Duodenal mucosa (tissue), 2 donors: Measurements from ENCODE around the gene SERAC1.
"Not testable (repeated sequence)": the region's sequence is repeated elsewhere in the genome, so short reads cannot be mapped to it uniquely, and the experiment has no call there.

Source experiments
- H3K27ac ChIP-seq: one replicate; pipeline ENCODE4 v1.7.0; 2013; ENCODE audit warnings: low read depth, low read length
- H3K27me3 ChIP-seq, 2 donors: one replicate each; pipeline ENCODE4 v1.7.0; 2013; ENCODE audit warnings: low read length in 2 of 2, control low read depth in 1 of 2; ENCODE audit not compliant: insufficient read depth in 2 of 2, control insufficient read depth in 1 of 2
- H3K36me3 ChIP-seq, 2 donors: one replicate each; pipeline ENCODE4 v1.7.0; 2013; ENCODE audit warnings: low read length in 2 of 2, control low read depth in 1 of 2; ENCODE audit not compliant: insufficient read depth in 2 of 2, control insufficient read depth in 1 of 2
- H3K4me1 ChIP-seq, 2 donors: one replicate each; pipeline ENCODE4 v1.7.0; 2013; ENCODE audit warnings: low read length in 2 of 2, control low read depth in 1 of 2; ENCODE audit not compliant: insufficient read depth in 2 of 2, control insufficient read depth in 1 of 2
- H3K4me3 ChIP-seq, 2 donors: one replicate each; pipeline ENCODE4 v1.7.0; 2013; ENCODE audit warnings: low read length in 2 of 2, low read depth in 1 of 2
- H3K9ac ChIP-seq, 2 donors: one replicate each; pipeline ENCODE4 v1.7.0; 2013; ENCODE audit warnings: low read length in 2 of 2, low read depth in 1 of 2
- H3K9me3 ChIP-seq, 2 donors: one replicate each; pipeline ENCODE4 v1.7.0; 2013; ENCODE audit warnings: low read length in 2 of 2, control low read depth in 1 of 2; ENCODE audit not compliant: control insufficient read depth in 1 of 2

Gene SERAC1

DNA sequence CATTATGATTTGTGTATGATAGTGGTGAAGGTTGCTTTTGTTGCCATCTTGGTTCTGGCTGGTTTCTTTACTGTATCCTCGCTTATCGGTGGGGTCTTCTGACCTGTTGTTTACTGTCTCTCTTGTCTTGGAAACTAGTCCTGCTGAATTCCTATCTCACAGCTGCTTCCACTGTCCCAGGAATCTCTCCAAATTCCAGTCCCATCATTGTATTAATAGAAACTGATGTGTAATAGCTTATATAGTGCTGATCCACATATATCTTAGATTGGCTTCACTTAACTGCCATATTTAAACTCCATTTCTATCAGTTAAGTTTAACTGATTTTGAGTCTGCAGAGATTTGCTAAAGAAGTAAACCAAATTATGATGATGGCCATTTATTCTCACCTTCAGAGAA is 6.0 kb upstream of the SERAC1 start:
- no peaks in the 10 kb centered on the region for H3K9me3 ChIP-seq
- no peak overlapping the region for H3K4me3 ChIP-seq
- no peak overlapping the region for H3K27ac ChIP-seq
- H3K27me3 ChIP-seq: no peaks in the 10 kb centered on the region
- H3K4me1 ChIP-seq: no peaks in the 10 kb centered on the region
- no peak overlapping the region for H3K9ac ChIP-seq
- no peaks in the 10 kb centered on the region for H3K36me3 ChIP-seq

GRCh38 chr6:158172001-158172400 is 3.9 kb upstream of the SERAC1 start:
- Histone ChIP-seq H3K4me1 (no peaks in the 10 kb centered on the region), H3K36me3 (no peaks in the 10 kb centered on the region), H3K9me3 (no peaks in the 10 kb centered on the region), H3K4me3 (no peak overlapping the region), H3K27ac (no peak overlapping the region), H3K9ac (no peak overlapping the region), H3K27me3 (no peaks in the 10 kb centered on the region)

GRCh38 chr6:158170656-158171081 is 2.6 kb upstream of the SERAC1 start:
- Histone ChIP-seq H3K27me3 (no peaks in the 10 kb centered on the region), H3K4me1 (no peaks in the 10 kb centered on the region), H3K27ac (no peak overlapping the region), H3K36me3 (no peaks in the 10 kb centered on the region), H3K9ac (no peak overlapping the region), H3K4me3 (no peak overlapping the region), H3K9me3 (no peaks in the 10 kb centered on the region)

DNA sequence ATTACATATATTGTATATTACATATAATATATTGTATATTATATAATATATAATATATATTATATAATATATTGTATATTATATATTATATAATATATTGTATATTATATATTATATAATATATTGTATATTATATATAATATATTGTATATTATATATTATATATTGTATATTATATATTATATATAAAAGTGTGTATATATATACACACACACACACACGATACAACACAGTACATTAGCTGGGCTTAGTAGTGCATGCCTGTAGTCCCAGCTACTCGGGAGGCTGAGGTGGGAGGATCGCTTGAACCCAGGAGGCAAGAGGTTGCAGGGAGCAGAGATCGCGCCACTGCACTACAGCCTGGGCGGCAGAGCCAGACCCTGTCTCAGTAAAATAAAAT is 1.6 kb upstream of the SERAC1 start:
- not testable (repeated sequence) for H3K4me3 ChIP-seq

DNA sequence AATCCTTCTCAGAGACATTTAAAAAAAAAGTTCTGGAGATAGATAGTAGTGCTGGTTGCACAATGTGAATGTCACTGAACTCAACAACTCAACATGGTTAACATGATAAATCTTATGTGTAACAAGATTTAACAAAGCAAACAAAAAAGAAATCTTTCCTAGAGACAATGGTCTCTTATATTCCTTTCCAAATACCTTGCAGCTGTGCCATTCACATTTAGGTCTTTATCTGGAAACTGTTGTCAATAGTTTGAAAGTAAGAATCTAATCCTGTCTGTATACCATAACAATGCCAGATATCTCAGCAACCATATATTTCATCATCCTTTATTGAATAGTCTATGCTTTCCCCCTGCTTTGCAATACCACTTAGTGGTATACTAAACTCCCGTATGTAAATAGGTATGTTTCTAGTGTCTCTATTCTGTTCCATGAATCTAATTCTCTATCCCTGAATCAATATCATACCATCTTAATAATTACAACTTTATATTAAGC is 2.1 kb downstream of the SERAC1 start:
- no peak overlapping the region for H3K27ac ChIP-seq
- no peak overlapping the region for H3K9ac ChIP-seq
- H3K4me3 ChIP-seq: no peak overlapping the region
- no peaks in the 10 kb centered on the region for H3K36me3 ChIP-seq
- H3K27me3 ChIP-seq: no peaks in the 10 kb centered on the region
- no peaks in the 10 kb centered on the region for H3K9me3 ChIP-seq
- peaks cover 0 to 6% of the 10 kb centered on the region in 2 donors for H3K4me1 ChIP-seq

More for the DNA sequence above, 1.6 kb upstream of the SERAC1 start:
- not testable (repeated sequence) for H3K9me3 ChIP-seq, H3K27ac ChIP-seq, H3K36me3 ChIP-seq, H3K27me3 ChIP-seq, H3K4me1 ChIP-seq, H3K9ac ChIP-seq

- H3K4me3 ChIP-seq: no peak overlapping the region
- no peaks in the 10 kb centered on the region for H3K36me3 ChIP-seq
- peaks cover 0 to 6% of the 10 kb centered on the region in 2 donors for H3K4me1 ChIP-seq
- no peaks in the 10 kb centered on the region for H3K9me3 ChIP-seq
- no peak overlapping the region for H3K9ac ChIP-seq
- no peak overlapping the region for H3K27ac ChIP-seq
- no peaks in the 10 kb centered on the region for H3K27me3 ChIP-seq
Observed at GRCh38 chr6:158164579-158165170, 3.4 kb downstream of the SERAC1 start.

GRCh38 chr6:158161566-158162254 is 6.4 kb downstream of the SERAC1 start:
- H3K4me3 ChIP-seq: no peak overlapping the region
- no peaks in the 10 kb centered on the region for H3K27me3 ChIP-seq
- no peaks in the 10 kb centered on the region for H3K9me3 ChIP-seq
- no peak overlapping the region for H3K9ac ChIP-seq
- H3K4me1 ChIP-seq: peaks cover 0 to 6% of the 10 kb centered on the region in 2 donors
- H3K27ac ChIP-seq: no peak overlapping the region
- no peaks in the 10 kb centered on the region for H3K36me3 ChIP-seq

DNA sequence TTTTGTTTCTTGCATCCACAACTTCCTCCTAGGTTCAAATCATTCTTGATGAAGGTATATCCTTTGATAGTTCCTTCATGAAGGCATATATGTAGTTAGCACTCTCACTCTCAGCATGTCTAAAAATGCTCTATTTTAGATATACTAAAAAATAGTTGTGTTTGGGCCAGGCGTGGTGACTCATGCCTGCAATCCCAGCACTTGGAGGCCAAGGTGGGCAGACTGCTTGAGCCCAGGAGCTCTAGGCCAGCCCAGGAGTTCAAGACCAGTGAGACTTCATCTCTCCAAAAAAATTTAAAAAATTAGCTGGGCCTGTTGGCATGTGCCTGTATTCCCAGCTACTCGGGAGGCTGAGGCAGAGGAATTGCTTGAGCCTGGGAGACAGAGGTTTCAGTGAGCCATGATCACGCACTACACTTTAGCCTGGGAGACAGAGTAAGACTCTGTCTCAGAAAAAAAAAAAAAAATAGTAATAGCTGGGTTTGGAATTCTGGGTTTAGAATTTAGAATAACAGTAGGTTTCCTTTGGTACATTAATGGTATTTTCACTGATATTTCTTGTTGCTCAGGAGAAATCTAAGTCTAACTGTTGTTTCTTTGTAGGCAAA is 7.0 kb downstream of the SERAC1 start:
- H3K27ac ChIP-seq: no peak overlapping the region
- peaks cover 0 to 6% of the 10 kb centered on the region in 2 donors for H3K4me1 ChIP-seq

GRCh38 chr6:158158748-158159147 is 9.3 kb downstream of the SERAC1 start:
- Histone ChIP-seq H3K27ac (no peak overlapping the region), H3K9me3 (no peaks in the 10 kb centered on the region), H3K9ac (no peak overlapping the region), H3K4me1 (peaks cover 0 to 6% of the 10 kb centered on the region in 2 donors), H3K36me3 (peaks cover 0 to 7% of the 10 kb centered on the region in 2 donors), H3K4me3 (no peak overlapping the region), H3K27me3 (no peaks in the 10 kb centered on the region)

More for the DNA sequence above, 7.0 kb downstream of the SERAC1 start:
- H3K4me3 ChIP-seq: no peak overlapping the region
- H3K9me3 ChIP-seq: no peaks in the 10 kb centered on the region
- no peak overlapping the region for H3K9ac ChIP-seq
- peaks cover 0 to 3% of the 10 kb centered on the region in 2 donors for H3K36me3 ChIP-seq
- H3K27me3 ChIP-seq: no peaks in the 10 kb centered on the region

- no peaks in the 10 kb centered on the region for H3K9me3 ChIP-seq
- H3K36me3 ChIP-seq: peaks cover 0 to 7% of the 10 kb centered on the region in 2 donors
- H3K9ac ChIP-seq: no peak overlapping the region
- peaks cover 0 to 6% of the 10 kb centered on the region in 2 donors for H3K4me1 ChIP-seq
- H3K27me3 ChIP-seq: no peaks in the 10 kb centered on the region
- H3K4me3 ChIP-seq: no peak overlapping the region
- no peak overlapping the region for H3K27ac ChIP-seq
Observed at GRCh38 chr6:158158123-158158522, 9.9 kb downstream of the SERAC1 start.
